Tibial nerve (tissue), 4 donors: ENCODE measurements around the gene RPTOR.

Experiments
- EP300 ChIP-seq, 2 donors: sonication (generic); formaldehyde crosslinking; IDR thresholded peaks; one replicate each; pipeline ENCODE4 v1.6.1; 2017; ENCODE audit warnings: antibody characterized with exemption in 2 of 2, mild to moderate bottlenecking in 1 of 2
- POLR2A ChIP-seq, 2 donors: fragments of 450-650 bp; IDR thresholded peaks; one replicate each; pipeline ENCODE4 v1.6.1; 2017; ENCODE audit warnings: antibody characterized with exemption in 2 of 2, mild to moderate bottlenecking in 2 of 2, moderate library complexity in 2 of 2
- TF ChIP-seq, protein P1 (sequence below), 5 experiments: fragments of 200-600 bp in 3 of 5; fragments of 450-650 bp in 2 of 5; sonication (generic) in 3 of 5; IDR thresholded peaks; one replicate each; pipeline ENCODE4 v1.5.1; 2016 to 2019; ENCODE audit warnings: antibody characterized with exemption in 5 of 5, mild to moderate bottlenecking in 3 of 5, moderate library complexity in 2 of 5

- TF ChIP-seq, protein P1, sequence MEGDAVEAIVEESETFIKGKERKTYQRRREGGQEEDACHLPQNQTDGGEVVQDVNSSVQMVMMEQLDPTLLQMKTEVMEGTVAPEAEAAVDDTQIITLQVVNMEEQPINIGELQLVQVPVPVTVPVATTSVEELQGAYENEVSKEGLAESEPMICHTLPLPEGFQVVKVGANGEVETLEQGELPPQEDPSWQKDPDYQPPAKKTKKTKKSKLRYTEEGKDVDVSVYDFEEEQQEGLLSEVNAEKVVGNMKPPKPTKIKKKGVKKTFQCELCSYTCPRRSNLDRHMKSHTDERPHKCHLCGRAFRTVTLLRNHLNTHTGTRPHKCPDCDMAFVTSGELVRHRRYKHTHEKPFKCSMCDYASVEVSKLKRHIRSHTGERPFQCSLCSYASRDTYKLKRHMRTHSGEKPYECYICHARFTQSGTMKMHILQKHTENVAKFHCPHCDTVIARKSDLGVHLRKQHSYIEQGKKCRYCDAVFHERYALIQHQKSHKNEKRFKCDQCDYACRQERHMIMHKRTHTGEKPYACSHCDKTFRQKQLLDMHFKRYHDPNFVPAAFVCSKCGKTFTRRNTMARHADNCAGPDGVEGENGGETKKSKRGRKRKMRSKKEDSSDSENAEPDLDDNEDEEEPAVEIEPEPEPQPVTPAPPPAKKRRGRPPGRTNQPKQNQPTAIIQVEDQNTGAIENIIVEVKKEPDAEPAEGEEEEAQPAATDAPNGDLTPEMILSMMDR (IDR thresholded peaks at IDR 0.05): no peak
- TF ChIP-seq EP300 (IDR thresholded peaks at IDR 0.05): no peak
- TF ChIP-seq POLR2A (IDR thresholded peaks at IDR 0.05): no peak
These were observed 23.6 kb downstream of the RPTOR start for GRCh38 chr17:80568246-80568645.
